HG02840 (cell line): ENCODE data around the gene MME.
"Not testable (repeated sequence)": the region's sequence is repeated elsewhere in the genome, so short reads cannot be mapped to it uniquely, and the experiment has no call there.

Experiments used
- ATAC-seq: cut with Tn5 transposase; IDR thresholded peaks from one replicate; pipeline ENCODE4 v1.9.1; 2021; ENCODE audit warnings: mild to moderate bottlenecking, moderate library complexity, moderate number of reproducible peaks; ENCODE audit not compliant: unreplicated experiment, low FRiP score

The MME gene

GRCh38 chr3:155083313-155083905 is 3.3 kb downstream of the MME start:
- ATAC-seq: no peak

GRCh38 chr3:155084567-155084966 is 4.4 kb downstream of the MME start:
- ATAC-seq: no peak

- ATAC-seq: no peak
Observed at GRCh38 chr3:155086051-155086450, 5.9 kb downstream of the MME start.

GRCh38 chr3:155088706-155089345 is 8.7 kb downstream of the MME start:
- no peak for ATAC-seq

- ATAC-seq: no peak
Observed at GRCh38 chr3:155089495-155089894, 9.4 kb downstream of the MME start.

GRCh38 chr3:155093261-155093660 is 13.1 kb downstream of the MME start:
- no peak for ATAC-seq

- no peak for ATAC-seq
Observed at GRCh38 chr3:155096303-155097008, 16.3 kb downstream of the MME start.

- no peak for ATAC-seq
Observed at GRCh38 chr3:155097009-155097349, 16.9 kb downstream of the MME start.

- ATAC-seq: no peak
Observed at GRCh38 chr3:155101398-155101797, 21.3 kb downstream of the MME start.

GRCh38 chr3:155102329-155102728 is 22.2 kb downstream of the MME start:
- no peak for ATAC-seq

GRCh38 chr3:155103686-155104085 is 23.6 kb downstream of the MME start:
- no peak for ATAC-seq

- no peak for ATAC-seq
Observed at GRCh38 chr3:155106119-155106518, 26.0 kb downstream of the MME start.

- no peak for ATAC-seq
Observed at GRCh38 chr3:155110022-155110421, 29.9 kb downstream of the MME start.

- ATAC-seq: no peak
Observed at GRCh38 chr3:155110996-155111901, 31.1 kb downstream of the MME start.

GRCh38 chr3:155111971-155112370 is 31.9 kb downstream of the MME start:
- no peak for ATAC-seq

GRCh38 chr3:155112661-155113389 is 32.7 kb downstream of the MME start:
- ATAC-seq: no peak

GRCh38 chr3:155124745-155125144 is 44.6 kb downstream of the MME start:
- ATAC-seq: not testable (repeated sequence)

GRCh38 chr3:155129396-155129795 is 49.3 kb downstream of the MME start:
- ATAC-seq: no peak

GRCh38 chr3:155130001-155130400 is 49.9 kb downstream of the MME start:
- no peak for ATAC-seq

- no peak for ATAC-seq
Observed at GRCh38 chr3:155131104-155131503, 51.0 kb downstream of the MME start.
